Calu3 (cell line): ENCODE measurements around the gene ADO. TPM values are rescaled to one million over a fixed set of nuclear protein-coding genes. Genes with fewer than 3 reads are reported as not detected.

ENCODE experiments used
- BruUV-seq: library from RNA; stranded (reverse); fragments of 400-500 nt; replicated peaks from 2 replicates; lab custom pipeline; 2021; lab: Mats Ljungman, UMichigan
- CTCF ChIA-PET: fragments of 300-600 bp; sonication (Branson Sonifier 250); formaldehyde crosslinking; loops from one replicate; lab custom pipeline; 2022; ENCODE audit warnings: antibody characterized with exemption; lab: Charles Lee
- DNase-seq: peaks from one replicate; pipeline ENCODE4 v3.0.0; 2022
- H3K27ac Mint-ChIP-seq: one replicate; pipeline ENCODE4 v1.8.0; 2022; ENCODE audit warnings: mixed read lengths; ENCODE audit not compliant: unreplicated experiment
- H3K27me3 Mint-ChIP-seq: one replicate; pipeline ENCODE4 v1.8.0; 2022; ENCODE audit warnings: mixed read lengths; ENCODE audit not compliant: unreplicated experiment
- H3K36me3 Mint-ChIP-seq: one replicate; pipeline ENCODE4 v1.8.0; 2022; ENCODE audit warnings: mild to moderate bottlenecking, moderate library complexity, mixed read lengths; ENCODE audit not compliant: insufficient read depth, unreplicated experiment
- H3K4me1 Mint-ChIP-seq: one replicate; pipeline ENCODE4 v1.8.0; 2022; ENCODE audit warnings: mild to moderate bottlenecking, low read depth, mixed read lengths; ENCODE audit not compliant: unreplicated experiment
- H3K4me3 Mint-ChIP-seq: one replicate; pipeline ENCODE4 v1.8.0; 2022; ENCODE audit warnings: mild to moderate bottlenecking, low read depth, moderate library complexity, mixed read lengths; ENCODE audit not compliant: unreplicated experiment
- H3K9me3 Mint-ChIP-seq: one replicate; pipeline ENCODE4 v1.8.0; 2022; ENCODE audit warnings: low read depth, mixed read lengths; ENCODE audit not compliant: unreplicated experiment
- intact Hi-C: fragments of 100-400 bp; cut with micrococcal nuclease; formaldehyde crosslinking; loops from one replicate; pipeline ENCODE4 v1.10.0; 2022; ENCODE audit not compliant: unreplicated experiment
- total RNA-seq: library from RNA; stranded (reverse); gene quantifications from 2 replicates; pipeline ENCODE4 v1.2.3, GENCODE V29; 2022
- TF ChIP-seq, protein P1 (sequence below): fragments of 200-600 bp; IDR thresholded peaks from one replicate; pipeline ENCODE4 v1.8.0; 2022; ENCODE audit warnings: antibody characterized with exemption; ENCODE audit not compliant: unreplicated experiment

The ADO gene
- total RNA-seq, 1 experiment from 2014 or later: 32.3 TPM

DNA sequence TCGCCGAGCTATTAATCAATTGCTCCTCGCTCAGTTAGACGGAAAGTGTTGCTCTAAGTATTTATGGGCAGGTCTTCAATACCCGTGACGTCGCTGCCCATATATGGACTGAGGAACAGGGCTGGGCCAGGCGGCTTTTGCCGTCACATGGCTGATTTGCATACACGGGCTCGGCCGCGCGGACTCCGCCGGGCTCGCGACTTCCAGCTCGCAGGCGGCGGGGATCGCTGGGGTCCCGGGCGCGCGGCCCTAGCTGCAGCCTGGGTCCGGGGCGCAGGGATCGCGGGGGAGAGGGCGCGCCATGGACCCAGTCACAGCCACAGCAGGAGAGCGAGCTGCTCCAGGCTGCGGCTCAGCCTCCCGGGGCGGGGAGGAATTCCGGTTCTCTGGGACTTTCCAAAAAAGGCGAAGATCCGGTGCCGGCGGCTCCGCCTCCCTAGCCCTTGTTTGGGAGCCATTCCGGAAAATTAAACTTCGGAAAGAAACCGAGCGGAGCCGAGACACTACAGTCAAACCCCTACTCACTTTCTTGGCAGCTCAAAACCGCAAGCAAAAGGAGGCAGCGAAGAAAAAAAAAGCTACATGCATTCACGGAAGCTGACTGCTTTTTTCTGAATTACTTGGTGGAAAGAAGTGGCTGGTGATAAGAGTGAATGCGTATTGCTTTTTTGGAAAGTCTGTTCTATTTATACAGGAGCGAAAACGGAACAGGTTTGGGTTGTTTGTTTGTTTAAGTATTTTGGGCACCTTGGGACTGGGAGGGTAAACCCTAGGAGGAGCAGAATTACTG is 12.0 kb downstream of the ADO start, which contains the start of gene EGR2:
EGR2 (minus strand) TSS at position 36 of the 790 bp plus-strand sequence. CDS start 337 bp downstream, outside the sequence.
- Mint-ChIP-seq H3K4me3 (peak within 1 kb of the TSS; percentile 81), H3K27ac (peak within 1 kb of the TSS; percentile 56), H3K27me3 (peaks cover 72% of the 10 kb centered on the region), H3K36me3 (peaks cover 27% of the 10 kb centered on the region), H3K9me3 (no peaks in the 10 kb centered on the region), H3K4me1 (peaks cover 10% of the 10 kb centered on the region)
- peak; percentile 96 for DNase-seq
- CTCF ChIA-PET: interaction anchor here (0.7 to 4.4 kb wide), 15 partner anchors 10 to 551 kb away, joined by 3 to 54 read pairs (median 4); partner anchors contain the start of gene ADO
- intact Hi-C loops: loop anchor here (1.0 to 10.0 kb wide), 6 partner anchors 224 to 562 kb away; no protein-coding TSS in a partner anchor
- BruUV-seq: no TSS peak
- TF ChIP-seq, protein P1, sequence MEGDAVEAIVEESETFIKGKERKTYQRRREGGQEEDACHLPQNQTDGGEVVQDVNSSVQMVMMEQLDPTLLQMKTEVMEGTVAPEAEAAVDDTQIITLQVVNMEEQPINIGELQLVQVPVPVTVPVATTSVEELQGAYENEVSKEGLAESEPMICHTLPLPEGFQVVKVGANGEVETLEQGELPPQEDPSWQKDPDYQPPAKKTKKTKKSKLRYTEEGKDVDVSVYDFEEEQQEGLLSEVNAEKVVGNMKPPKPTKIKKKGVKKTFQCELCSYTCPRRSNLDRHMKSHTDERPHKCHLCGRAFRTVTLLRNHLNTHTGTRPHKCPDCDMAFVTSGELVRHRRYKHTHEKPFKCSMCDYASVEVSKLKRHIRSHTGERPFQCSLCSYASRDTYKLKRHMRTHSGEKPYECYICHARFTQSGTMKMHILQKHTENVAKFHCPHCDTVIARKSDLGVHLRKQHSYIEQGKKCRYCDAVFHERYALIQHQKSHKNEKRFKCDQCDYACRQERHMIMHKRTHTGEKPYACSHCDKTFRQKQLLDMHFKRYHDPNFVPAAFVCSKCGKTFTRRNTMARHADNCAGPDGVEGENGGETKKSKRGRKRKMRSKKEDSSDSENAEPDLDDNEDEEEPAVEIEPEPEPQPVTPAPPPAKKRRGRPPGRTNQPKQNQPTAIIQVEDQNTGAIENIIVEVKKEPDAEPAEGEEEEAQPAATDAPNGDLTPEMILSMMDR: no peak

DNA sequence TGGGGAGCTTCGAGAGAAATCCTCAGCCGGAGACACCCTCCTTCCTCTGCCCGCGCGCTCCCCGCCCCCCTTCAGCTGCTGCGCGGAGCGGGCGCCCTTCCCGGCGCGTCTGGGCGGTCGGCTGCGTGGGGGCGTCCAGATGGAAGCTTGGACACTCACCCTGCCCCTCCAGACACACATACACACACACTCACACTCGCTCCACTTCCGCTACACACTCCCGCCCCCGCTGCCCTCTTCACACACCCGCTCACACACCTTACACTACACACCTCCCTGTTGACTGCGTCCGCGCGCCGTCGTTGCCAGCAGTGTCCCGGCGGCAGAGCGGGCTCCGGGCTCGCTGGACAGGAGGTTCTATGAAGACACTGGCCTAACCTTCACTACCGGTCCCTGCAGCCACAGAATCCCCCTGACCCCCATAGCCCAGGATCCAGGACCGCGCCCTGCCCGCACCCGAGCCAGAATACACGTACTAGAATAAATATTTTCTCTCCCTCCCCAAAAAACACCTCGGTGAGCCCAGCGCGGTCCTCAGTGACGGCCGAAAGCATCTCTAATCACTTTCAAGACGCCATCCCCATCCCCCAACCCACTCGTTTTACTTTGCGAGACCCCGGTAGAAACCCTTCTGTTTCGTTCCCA is 12.7 kb downstream of the ADO start:
- TF ChIP-seq, protein P1: no peak
- peak overlapping the region; percentile 81 for H3K4me3 Mint-ChIP-seq
- CTCF ChIA-PET: interaction anchor here (0.7 to 4.4 kb wide), 19 partner anchors 11 to 553 kb away, joined by 3 to 54 read pairs (median 6); partner anchors contain the start of gene ADO
- intact Hi-C loops: loop anchor here (1.0 to 10.0 kb wide), 6 partner anchors 225 to 562 kb away; no protein-coding TSS in a partner anchor
- no peaks in the 10 kb centered on the region for H3K9me3 Mint-ChIP-seq
- TSS peak; percentile 97 for BruUV-seq
- H3K27me3 Mint-ChIP-seq: peaks cover 72% of the 10 kb centered on the region
- peaks cover 27% of the 10 kb centered on the region for H3K36me3 Mint-ChIP-seq
- peaks cover 10% of the 10 kb centered on the region for H3K4me1 Mint-ChIP-seq
- DNase-seq: peak; percentile 57
- H3K27ac Mint-ChIP-seq: peak overlapping the region; percentile 56

DNA sequence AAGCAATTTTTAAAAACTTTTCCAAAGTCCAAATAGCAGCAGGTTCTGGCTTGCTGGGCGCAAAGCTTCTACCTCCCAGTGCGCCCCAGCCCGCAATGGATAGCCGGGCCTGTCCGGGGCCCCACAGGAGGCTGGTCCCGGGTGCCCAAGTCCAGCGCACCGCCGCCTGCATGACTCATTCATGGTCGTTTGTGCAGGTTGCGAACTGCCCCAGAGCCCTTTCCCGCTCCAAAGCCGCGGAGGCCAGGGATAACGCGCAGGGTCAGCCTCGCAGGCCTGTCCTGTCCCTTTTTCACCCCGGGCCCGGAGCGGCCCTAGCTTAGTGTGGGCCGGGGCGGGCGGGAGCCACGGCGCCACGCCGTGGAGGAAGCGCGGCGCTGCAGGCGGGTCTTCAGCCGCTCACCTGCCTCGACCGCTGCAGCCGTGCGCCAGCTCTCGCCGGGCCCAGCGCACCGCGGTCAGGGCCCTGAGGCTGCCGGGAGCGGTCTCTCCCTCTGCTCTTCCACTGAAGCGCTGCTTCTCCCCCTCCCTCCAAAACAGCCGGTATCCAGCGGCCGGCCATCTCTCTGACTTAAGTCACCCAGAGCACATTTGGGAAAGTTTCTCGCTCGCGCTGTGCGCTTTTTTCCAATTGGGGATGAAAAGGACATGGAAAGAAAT is 13.4 kb downstream of the ADO start:
- DNase-seq: peak; percentile 83
- intact Hi-C loops: loop anchor here (1.0 to 10.0 kb wide), 7 partner anchors 207 to 563 kb away; no protein-coding TSS in a partner anchor
- CTCF ChIA-PET: interaction anchor here (0.6 to 4.4 kb wide), 16 partner anchors 12 to 789 kb away, joined by 3 to 54 read pairs (median 6); partner anchors contain the start of gene ADO
- Mint-ChIP-seq H3K4me1 (peaks cover 10% of the 10 kb centered on the region), H3K27me3 (peaks cover 70% of the 10 kb centered on the region), H3K36me3 (peaks cover 27% of the 10 kb centered on the region), H3K27ac (peak overlapping the region; percentile 56), H3K4me3 (peak overlapping the region; percentile 81), H3K9me3 (no peaks in the 10 kb centered on the region)
- BruUV-seq: no TSS peak
- TF ChIP-seq, protein P1: peak; percentile 93
